GM12878 (cell line): ENCODE measurements around the gene OTUD3.

Experiments used
- EZH2 ChIP-seq: IDR thresholded peaks from 2 replicates; pipeline ENCODE4 v1.6.1; 2012; ENCODE audit warnings: low read depth, mild to moderate bottlenecking, control low read depth, inconsistent platforms, low read length, borderline replicate concordance; ENCODE audit not compliant: control insufficient read depth
- FOS ChIP-seq: IDR thresholded peaks from 3 replicates; pipeline ENCODE4 v1.6.1; 2011; ENCODE audit warnings: borderline replicate concordance; ENCODE audit not compliant: insufficient read length; ENCODE audit errors: extremely low read depth
- FOXK2 ChIP-seq: fragments of 450-650 bp; IDR thresholded peaks from 2 replicates; pipeline ENCODE4 v1.6.1; 2017; ENCODE audit warnings: mild to moderate bottlenecking, moderate library complexity
- GABPA ChIP-seq: IDR thresholded peaks from 2 replicates; pipeline ENCODE4 v1.6.1; 2014; ENCODE audit warnings: antibody characterized with exemption, low read depth, mild to moderate bottlenecking, inconsistent platforms
- POLR2AphosphoS5 ChIP-seq: IDR thresholded peaks from 2 replicates; pipeline ENCODE4 v1.6.1; 2011; ENCODE audit warnings: mild to moderate bottlenecking, low read length, inconsistent platforms
- TF ChIP-seq, protein P1 (sequence below): fragments of 450-650 bp; IDR thresholded peaks from 2 replicates; pipeline ENCODE4 v1.6.1; 2018; ENCODE audit warnings: mild to moderate bottlenecking, low read depth, moderate library complexity; ENCODE audit not compliant: partially characterized antibody

DNA sequence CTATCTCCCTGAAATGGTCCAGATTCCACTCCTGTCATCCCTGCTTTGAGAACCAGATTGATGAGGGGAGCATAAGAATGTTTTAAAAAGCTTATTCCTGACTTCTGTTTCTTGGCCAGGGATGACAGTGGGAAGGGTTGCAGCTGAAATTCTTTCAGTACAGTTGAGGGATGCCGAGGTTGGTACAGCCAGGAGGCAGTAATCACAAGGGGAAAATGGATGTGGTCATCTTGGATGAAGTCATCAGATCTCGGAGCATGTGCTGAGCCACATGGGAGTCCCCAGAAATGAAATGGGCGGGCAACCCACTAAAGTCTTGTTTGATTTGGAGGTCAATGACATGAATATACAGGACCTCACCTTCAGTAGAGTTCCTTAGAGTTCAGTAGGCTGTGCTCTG is 59.9 kb downstream of the OTUD3 start:
- TF ChIP-seq GABPA = no peak
- TF ChIP-seq POLR2AphosphoS5 = no peak
- TF ChIP-seq, protein P1, sequence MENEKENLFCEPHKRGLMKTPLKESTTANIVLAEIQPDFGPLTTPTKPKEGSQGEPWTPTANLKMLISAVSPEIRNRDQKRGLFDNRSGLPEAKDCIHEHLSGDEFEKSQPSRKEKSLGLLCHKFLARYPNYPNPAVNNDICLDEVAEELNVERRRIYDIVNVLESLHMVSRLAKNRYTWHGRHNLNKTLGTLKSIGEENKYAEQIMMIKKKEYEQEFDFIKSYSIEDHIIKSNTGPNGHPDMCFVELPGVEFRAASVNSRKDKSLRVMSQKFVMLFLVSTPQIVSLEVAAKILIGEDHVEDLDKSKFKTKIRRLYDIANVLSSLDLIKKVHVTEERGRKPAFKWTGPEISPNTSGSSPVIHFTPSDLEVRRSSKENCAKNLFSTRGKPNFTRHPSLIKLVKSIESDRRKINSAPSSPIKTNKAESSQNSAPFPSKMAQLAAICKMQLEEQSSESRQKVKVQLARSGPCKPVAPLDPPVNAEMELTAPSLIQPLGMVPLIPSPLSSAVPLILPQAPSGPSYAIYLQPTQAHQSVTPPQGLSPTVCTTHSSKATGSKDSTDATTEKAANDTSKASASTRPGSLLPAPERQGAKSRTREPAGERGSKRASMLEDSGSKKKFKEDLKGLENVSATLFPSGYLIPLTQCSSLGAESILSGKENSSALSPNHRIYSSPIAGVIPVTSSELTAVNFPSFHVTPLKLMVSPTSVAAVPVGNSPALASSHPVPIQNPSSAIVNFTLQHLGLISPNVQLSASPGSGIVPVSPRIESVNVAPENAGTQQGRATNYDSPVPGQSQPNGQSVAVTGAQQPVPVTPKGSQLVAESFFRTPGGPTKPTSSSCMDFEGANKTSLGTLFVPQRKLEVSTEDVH = no peak
- no peak for TF ChIP-seq FOS
- TF ChIP-seq EZH2 = no peak
- no peak for TF ChIP-seq FOXK2
